GM12874 (cell line): ENCODE data around the gene OGDH.

ENCODE experiments used
- TF ChIP-seq, protein P1 (sequence below): IDR thresholded peaks from 2 replicates; pipeline ENCODE4 v1.5.1; 2011; ENCODE audit warnings: low read depth, mild to moderate bottlenecking, control low read depth, low read length, moderate library complexity; ENCODE audit not compliant: insufficient read depth

OGDH gene

DNA sequence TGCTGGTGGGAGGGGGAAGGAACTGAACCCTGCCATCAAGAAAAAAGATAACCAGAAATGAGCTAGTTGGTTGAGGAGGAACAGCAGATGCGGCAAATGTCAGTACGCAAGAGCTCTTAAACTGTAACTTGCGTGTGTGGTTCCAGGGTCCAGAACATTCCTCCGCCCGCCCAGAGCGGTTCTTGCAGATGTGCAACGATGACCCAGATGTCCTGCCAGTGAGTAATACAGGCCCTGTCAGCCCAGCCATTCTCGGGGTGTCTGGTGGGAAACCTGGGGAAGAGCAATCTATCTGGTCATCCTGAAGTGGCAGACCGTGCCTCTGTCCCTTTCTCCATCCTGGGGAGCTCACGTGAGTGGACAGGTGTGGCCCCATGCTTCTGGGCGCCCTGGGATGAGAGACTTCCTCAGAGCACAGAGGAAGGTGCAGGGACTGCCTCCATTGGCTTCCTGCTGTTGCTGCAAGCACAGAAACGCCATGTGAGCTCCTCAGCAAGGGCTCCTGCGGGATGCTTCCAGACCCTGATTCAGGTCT, 91.7 kb downstream of the OGDH start:
- TF ChIP-seq, protein P1, sequence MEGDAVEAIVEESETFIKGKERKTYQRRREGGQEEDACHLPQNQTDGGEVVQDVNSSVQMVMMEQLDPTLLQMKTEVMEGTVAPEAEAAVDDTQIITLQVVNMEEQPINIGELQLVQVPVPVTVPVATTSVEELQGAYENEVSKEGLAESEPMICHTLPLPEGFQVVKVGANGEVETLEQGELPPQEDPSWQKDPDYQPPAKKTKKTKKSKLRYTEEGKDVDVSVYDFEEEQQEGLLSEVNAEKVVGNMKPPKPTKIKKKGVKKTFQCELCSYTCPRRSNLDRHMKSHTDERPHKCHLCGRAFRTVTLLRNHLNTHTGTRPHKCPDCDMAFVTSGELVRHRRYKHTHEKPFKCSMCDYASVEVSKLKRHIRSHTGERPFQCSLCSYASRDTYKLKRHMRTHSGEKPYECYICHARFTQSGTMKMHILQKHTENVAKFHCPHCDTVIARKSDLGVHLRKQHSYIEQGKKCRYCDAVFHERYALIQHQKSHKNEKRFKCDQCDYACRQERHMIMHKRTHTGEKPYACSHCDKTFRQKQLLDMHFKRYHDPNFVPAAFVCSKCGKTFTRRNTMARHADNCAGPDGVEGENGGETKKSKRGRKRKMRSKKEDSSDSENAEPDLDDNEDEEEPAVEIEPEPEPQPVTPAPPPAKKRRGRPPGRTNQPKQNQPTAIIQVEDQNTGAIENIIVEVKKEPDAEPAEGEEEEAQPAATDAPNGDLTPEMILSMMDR: no peak

GRCh38 chr7:44700322-44700721, 93.9 kb downstream of the OGDH start:
- TF ChIP-seq, protein P1: no peak

DNA sequence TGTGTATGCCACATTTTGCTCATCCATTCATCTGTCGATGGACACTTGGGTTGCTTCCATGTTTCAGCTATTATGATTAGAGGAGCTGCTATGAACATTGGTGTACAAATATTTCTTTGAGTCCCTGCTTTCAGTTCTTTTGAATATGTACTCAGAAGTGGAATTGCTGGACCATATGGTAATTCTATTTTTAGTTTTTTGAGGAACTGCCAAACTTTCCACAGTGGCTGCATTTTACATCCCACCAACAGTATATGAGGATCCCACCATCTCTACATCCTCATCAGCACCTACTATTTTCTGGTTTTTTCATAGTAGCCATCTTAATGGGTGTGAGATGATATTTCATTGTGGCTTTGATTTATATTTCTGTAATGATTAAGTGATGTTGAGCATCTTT, 97.5 kb downstream of the OGDH start:
- TF ChIP-seq, protein P1: no peak

GRCh38 chr7:44705434-44705833, 99.0 kb downstream of the OGDH start:
- TF ChIP-seq, protein P1: no peak

GRCh38 chr7:44706788-44707557, 100.5 kb downstream of the OGDH start:
- TF ChIP-seq, protein P1: no peak

DNA sequence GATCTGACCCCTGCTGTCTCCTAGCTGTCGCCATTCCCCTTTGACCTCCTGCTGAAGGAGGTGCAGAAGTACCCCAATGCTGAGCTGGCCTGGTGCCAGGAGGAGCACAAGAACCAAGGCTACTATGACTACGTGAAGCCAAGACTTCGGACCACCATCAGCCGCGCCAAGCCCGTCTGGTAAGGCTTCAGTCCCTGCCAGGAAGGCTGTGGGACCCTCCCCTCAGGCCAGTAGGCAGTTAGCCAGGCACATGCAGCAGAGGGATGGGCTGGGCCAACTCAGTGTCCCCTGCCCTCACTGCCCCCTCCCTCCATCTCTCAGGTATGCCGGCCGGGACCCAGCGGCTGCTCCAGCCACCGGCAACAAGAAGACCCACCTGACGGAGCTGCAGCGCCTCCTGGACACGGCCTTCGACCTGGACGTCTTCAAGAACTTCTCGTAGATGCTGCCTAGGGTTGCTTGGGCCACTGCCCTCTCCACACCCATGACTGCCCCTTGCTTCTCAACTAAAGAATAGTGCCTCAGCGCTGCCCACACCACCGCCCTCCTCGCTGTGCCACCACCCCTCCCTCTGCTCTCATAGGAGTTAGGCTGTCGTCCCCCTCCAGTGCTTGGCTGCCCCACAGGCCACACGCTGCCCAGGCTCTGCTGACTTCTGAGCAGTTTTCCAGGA, 101.3 kb downstream of the OGDH start:
- TF ChIP-seq, protein P1: no peak

- TF ChIP-seq, protein P1: no peak
These were observed 102.8 kb downstream of the OGDH start for GRCh38 chr7:44709011-44709915.
